SK-N-SH (cell line): ENCODE data around the gene TNS4.

Experiments used
- CTCF ChIP-seq: fragments of 200-600 bp; sonication (generic); IDR thresholded peaks from 2 replicates; pipeline ENCODE4 v1.6.1; 2017; ENCODE audit warnings: antibody characterized with exemption, mild to moderate bottlenecking, moderate library complexity
- EP300 ChIP-seq, 2 experiments: IDR thresholded peaks; 2 replicates each; pipeline versions ENCODE4 v1.4.0 to v1.6.1; 2012; ENCODE audit warnings: borderline replicate concordance in 1 of 2, low read depth in 1 of 2, low read length in 1 of 2
- MAX ChIP-seq: IDR thresholded peaks from 2 replicates; pipeline ENCODE4 v1.4.0; 2012; ENCODE audit warnings: low read depth
- NRF1 ChIP-seq: IDR thresholded peaks from 2 replicates; pipeline ENCODE4 v1.6.1; 2012; ENCODE audit warnings: low read depth, mild to moderate bottlenecking, low read length
- RCOR1 ChIP-seq: fragments of 150-350 bp; IDR thresholded peaks from 2 replicates; pipeline ENCODE4 v1.6.1; 2017; ENCODE audit warnings: antibody characterized with exemption, low read length
- ZBTB33 ChIP-seq: IDR thresholded peaks from 2 replicates; pipeline ENCODE4 v1.4.0; 2012; ENCODE audit warnings: low read depth, borderline replicate concordance

- no peak for TF ChIP-seq ZBTB33
- TF ChIP-seq NRF1, result no peak
- no peak for TF ChIP-seq CTCF
- no peak for TF ChIP-seq EP300 (IDR thresholded peaks at IDR 0.05; ENCODE audit: borderline replicate concordance in 1 of 2, low read depth in 1 of 2, low read length in 1 of 2)
- TF ChIP-seq MAX, result no peak
- TF ChIP-seq RCOR1, result no peak
Measured at GRCh38 chr17:40519089-40519775, 17.8 kb upstream of the TNS4 start.
